Measurements from ENCODE around the gene SMIM23. TPM values are rescaled to one million over a fixed set of nuclear protein-coding genes. Genes with fewer than 3 reads are reported as not detected.

SMIM23 gene
- polyA plus RNA-seq, 1 of the 3 experiments (the other 2 are of a cell fraction): not detected

DNA sequence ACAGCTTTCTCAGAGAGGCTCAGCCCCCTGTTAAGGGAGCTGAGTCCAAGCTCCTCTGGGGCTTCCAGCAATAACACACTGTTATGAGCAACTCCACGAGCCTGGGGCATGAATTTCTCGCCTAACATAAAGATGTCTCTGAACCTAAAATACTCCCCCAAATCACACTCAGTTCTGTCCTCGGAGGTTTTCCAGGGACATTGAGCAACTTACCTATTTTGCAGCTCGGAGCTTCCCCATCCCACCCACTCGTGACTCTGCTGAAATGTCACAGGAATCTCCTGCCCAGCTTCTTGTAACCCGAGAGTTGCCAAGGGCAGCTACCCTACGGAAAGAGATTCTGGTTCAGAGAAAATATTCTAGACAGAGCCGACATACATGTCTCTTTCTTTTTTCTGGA, 47.1 kb upstream of the SMIM23 start:
- Histone ChIP-seq H3K36me3 (replicated peaks in 1 of 2; ENCODE audit: control insufficient read depth in 1 of 2, insufficient read depth in 2 of 2, low read length in 1 of 2) (no peaks in the 10 kb centered on the region), H4K20me1 (ENCODE audit: insufficient read depth) (no peaks in the 10 kb centered on the region), H3K4me1 (ENCODE audit: control insufficient read depth in 1 of 2, insufficient read depth in 2 of 2, low read depth in 1 of 2, low read length in 1 of 2) (no peaks in the 10 kb centered on the region), H2AFZ (ENCODE audit: low read depth) (no peak overlapping the region), H3K4me2 (no peak overlapping the region), H3K9me2 (no peaks in the 10 kb centered on the region), H3K27me3 (ENCODE audit: insufficient read depth) (peaks cover 7% of the 10 kb centered on the region; the same call in 1 of the 2 replicates), H3K79me2 (ENCODE audit: insufficient read depth) (no peaks in the 10 kb centered on the region), H3K4me3 (ENCODE audit: low read depth in 2 of 2, low read length in 1 of 2) (no peak overlapping the region), H3K9ac (no peak overlapping the region), H3K27ac (ENCODE audit: low read depth in 2 of 2, low read length in 1 of 2) (no peak overlapping the region), H3F3A (replicated peaks; ENCODE audit: insufficient read depth) (no peaks in the 10 kb centered on the region), H3K9me3 (no peaks in the 10 kb centered on the region)
- 26% methylated on average over 8 of the region's 8 CpGs for WGBS (ENCODE audit: low lambda C conversion rate)
- no peak for DNase-seq
- TF ChIP-seq, protein P1, sequence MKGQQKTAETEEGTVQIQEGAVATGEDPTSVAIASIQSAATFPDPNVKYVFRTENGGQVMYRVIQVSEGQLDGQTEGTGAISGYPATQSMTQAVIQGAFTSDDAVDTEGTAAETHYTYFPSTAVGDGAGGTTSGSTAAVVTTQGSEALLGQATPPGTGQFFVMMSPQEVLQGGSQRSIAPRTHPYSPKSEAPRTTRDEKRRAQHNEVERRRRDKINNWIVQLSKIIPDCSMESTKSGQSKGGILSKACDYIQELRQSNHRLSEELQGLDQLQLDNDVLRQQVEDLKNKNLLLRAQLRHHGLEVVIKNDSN (IDR thresholded peaks at IDR 0.05; ENCODE audit: borderline replicate concordance, low read depth): no peak
- TF ChIP-seq, protein P2, sequence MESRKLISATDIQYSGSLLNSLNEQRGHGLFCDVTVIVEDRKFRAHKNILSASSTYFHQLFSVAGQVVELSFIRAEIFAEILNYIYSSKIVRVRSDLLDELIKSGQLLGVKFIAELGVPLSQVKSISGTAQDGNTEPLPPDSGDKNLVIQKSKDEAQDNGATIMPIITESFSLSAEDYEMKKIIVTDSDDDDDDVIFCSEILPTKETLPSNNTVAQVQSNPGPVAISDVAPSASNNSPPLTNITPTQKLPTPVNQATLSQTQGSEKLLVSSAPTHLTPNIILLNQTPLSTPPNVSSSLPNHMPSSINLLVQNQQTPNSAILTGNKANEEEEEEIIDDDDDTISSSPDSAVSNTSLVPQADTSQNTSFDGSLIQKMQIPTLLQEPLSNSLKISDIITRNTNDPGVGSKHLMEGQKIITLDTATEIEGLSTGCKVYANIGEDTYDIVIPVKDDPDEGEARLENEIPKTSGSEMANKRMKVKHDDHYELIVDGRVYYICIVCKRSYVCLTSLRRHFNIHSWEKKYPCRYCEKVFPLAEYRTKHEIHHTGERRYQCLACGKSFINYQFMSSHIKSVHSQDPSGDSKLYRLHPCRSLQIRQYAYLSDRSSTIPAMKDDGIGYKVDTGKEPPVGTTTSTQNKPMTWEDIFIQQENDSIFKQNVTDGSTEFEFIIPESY (IDR thresholded peaks at IDR 0.05; ENCODE audit: borderline replicate concordance, low read depth): no peak
- TF ChIP-seq RFX5 (IDR thresholded peaks at IDR 0.05; ENCODE audit: low read length) (no peak), EZH2phosphoT487 (IDR thresholded peaks at IDR 0.05; ENCODE audit: borderline replicate concordance, low read depth) (no peak), SMC3 (IDR thresholded peaks at IDR 0.05; ENCODE audit: low read depth, low read length) (no peak), YY1 (IDR thresholded peaks at IDR 0.05; ENCODE audit: low read depth) (no peak), POLR2AphosphoS5 (IDR thresholded peaks at IDR 0.05; ENCODE audit: low read depth, low read length) (no peak), FOXJ3 (CRISPR knock-in tag; IDR thresholded peaks at IDR 0.05) (no peak), TEAD4 (IDR thresholded peaks at IDR 0.05; ENCODE audit: borderline replicate concordance, insufficient read depth) (no peak), JUND (IDR thresholded peaks at IDR 0.05) (no peak)
- TF ChIP-seq, protein P3, sequence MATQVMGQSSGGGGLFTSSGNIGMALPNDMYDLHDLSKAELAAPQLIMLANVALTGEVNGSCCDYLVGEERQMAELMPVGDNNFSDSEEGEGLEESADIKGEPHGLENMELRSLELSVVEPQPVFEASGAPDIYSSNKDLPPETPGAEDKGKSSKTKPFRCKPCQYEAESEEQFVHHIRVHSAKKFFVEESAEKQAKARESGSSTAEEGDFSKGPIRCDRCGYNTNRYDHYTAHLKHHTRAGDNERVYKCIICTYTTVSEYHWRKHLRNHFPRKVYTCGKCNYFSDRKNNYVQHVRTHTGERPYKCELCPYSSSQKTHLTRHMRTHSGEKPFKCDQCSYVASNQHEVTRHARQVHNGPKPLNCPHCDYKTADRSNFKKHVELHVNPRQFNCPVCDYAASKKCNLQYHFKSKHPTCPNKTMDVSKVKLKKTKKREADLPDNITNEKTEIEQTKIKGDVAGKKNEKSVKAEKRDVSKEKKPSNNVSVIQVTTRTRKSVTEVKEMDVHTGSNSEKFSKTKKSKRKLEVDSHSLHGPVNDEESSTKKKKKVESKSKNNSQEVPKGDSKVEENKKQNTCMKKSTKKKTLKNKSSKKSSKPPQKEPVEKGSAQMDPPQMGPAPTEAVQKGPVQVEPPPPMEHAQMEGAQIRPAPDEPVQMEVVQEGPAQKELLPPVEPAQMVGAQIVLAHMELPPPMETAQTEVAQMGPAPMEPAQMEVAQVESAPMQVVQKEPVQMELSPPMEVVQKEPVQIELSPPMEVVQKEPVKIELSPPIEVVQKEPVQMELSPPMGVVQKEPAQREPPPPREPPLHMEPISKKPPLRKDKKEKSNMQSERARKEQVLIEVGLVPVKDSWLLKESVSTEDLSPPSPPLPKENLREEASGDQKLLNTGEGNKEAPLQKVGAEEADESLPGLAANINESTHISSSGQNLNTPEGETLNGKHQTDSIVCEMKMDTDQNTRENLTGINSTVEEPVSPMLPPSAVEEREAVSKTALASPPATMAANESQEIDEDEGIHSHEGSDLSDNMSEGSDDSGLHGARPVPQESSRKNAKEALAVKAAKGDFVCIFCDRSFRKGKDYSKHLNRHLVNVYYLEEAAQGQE (IDR thresholded peaks at IDR 0.05; ENCODE audit: low read depth, low read length): no peak
- TF ChIP-seq, protein P4, sequence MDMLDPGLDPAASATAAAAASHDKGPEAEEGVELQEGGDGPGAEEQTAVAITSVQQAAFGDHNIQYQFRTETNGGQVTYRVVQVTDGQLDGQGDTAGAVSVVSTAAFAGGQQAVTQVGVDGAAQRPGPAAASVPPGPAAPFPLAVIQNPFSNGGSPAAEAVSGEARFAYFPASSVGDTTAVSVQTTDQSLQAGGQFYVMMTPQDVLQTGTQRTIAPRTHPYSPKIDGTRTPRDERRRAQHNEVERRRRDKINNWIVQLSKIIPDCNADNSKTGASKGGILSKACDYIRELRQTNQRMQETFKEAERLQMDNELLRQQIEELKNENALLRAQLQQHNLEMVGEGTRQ (IDR thresholded peaks at IDR 0.05; ENCODE audit: borderline replicate concordance, low read depth, low read length): no peak
- CTCF ChIA-PET: interaction anchor here (1.2 kb wide), 1 partner anchor 17 kb away, joined by 3 read pairs; no protein-coding TSS in a partner anchor
- POLR2A ChIA-PET: no interaction called here
